Neural crest cell (in vitro differentiated cells): ENCODE measurements around the gene PDSS1. TPM values are rescaled to one million over a fixed set of nuclear protein-coding genes. Genes with fewer than 3 reads are reported as not detected.
"Not testable (repeated sequence)": the region's sequence is repeated elsewhere in the genome, so short reads cannot be mapped to it uniquely, and the experiment has no call there.

Experiments used
- DNase-seq: peaks from one replicate; pipeline ENCODE4 v3.0.0; 2021; ENCODE audit warnings: low read depth, mixed read lengths, low spot score
- H3K27ac Mint-ChIP-seq: one replicate; pipeline ENCODE4 v1.8.0; 2021; ENCODE audit warnings: mild to moderate bottlenecking, mixed read lengths; ENCODE audit not compliant: unreplicated experiment
- H3K27me3 Mint-ChIP-seq: 2 replicates; pipeline ENCODE4 v1.8.0; 2021; ENCODE audit warnings: low read depth, mild to moderate bottlenecking, mixed read lengths
- H3K36me3 Mint-ChIP-seq: 2 replicates; pipeline ENCODE4 v1.8.0; 2021; ENCODE audit warnings: low read depth, mild to moderate bottlenecking, mixed read lengths
- H3K4me1 Mint-ChIP-seq: 2 replicates; pipeline ENCODE4 v1.8.0; 2021; ENCODE audit warnings: mixed read lengths
- H3K4me3 Mint-ChIP-seq: one replicate; pipeline ENCODE4 v1.8.0; 2021; ENCODE audit warnings: mild to moderate bottlenecking, mixed read lengths
- H3K9me3 Mint-ChIP-seq: 2 replicates; pipeline ENCODE4 v1.8.0; 2021; ENCODE audit warnings: mixed read lengths
- CTCF ChIP-seq: fragments of 200-600 bp; sonication (generic); conservative IDR thresholded peaks from 2 replicates; pipeline ENCODE4 v1.5.0; 2021; ENCODE audit warnings: antibody characterized with exemption, mild to moderate bottlenecking
- long read RNA-seq: library from polyadenylated mRNA; unstranded; transcript quantifications from one replicate; pipeline ENCODE4 v2.0.0, GENCODE V29; 2020
- total RNA-seq: library from RNA; stranded (reverse); gene quantifications from 2 replicates; pipeline ENCODE4 v1.2.1, GENCODE V29; 2021

PDSS1 gene, protein sequence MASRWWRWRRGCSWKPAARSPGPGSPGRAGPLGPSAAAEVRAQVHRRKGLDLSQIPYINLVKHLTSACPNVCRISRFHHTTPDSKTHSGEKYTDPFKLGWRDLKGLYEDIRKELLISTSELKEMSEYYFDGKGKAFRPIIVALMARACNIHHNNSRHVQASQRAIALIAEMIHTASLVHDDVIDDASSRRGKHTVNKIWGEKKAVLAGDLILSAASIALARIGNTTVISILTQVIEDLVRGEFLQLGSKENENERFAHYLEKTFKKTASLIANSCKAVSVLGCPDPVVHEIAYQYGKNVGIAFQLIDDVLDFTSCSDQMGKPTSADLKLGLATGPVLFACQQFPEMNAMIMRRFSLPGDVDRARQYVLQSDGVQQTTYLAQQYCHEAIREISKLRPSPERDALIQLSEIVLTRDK
- total RNA-seq, result 15.3 and 16.7 TPM in 2 replicates
- long read RNA-seq, partial matches to known transcripts, result 3 of 5 reads
- long read RNA-seq, other reads (novel, unspliced or antisense), result 0 of 5 reads

GRCh38 chr10:26697163-26697921 is at the start of gene PDSS1:
Gene PDSS1, plus strand, starts transcription at chr10:26697701. Its CDS starts 11 bp downstream, at chr10:26697712.
- H3K9me3 Mint-ChIP-seq, result no peaks in the 10 kb centered on the region
- peaks cover 12% of the 10 kb centered on the region for H3K36me3 Mint-ChIP-seq
- H3K27me3 Mint-ChIP-seq, result peaks cover 21% of the 10 kb centered on the region
- DNase-seq, result peak; percentile 54
- H3K4me1 Mint-ChIP-seq, result peaks cover 26% of the 10 kb centered on the region
- TF ChIP-seq CTCF, result no peak
- peak within 1 kb of the TSS; percentile 99 for H3K4me3 Mint-ChIP-seq
- H3K27ac Mint-ChIP-seq, result peak within 1 kb of the TSS; percentile 88

DNA sequence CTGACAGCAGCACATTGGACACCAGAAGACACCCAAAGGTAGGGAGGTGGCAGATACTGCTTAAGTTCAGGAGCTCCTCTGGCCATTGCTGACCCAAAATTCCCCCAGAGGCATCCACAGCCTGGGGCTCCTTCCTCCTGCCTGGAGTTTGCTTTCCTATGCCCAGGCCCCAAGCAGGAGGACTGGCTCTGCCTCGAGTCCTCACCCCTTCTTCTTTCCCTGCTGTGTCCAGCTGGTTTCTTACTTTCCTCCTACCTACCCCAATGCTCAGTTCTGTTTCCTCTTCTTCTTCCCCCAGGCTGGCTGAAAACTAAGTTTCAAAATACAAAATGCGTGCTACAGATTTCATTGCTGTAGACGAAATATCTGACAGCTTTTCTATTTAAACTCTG is 49.3 kb upstream of the PDSS1 start:
- not testable (repeated sequence) for H3K27me3 Mint-ChIP-seq, H3K9me3 Mint-ChIP-seq, H3K27ac Mint-ChIP-seq, H3K4me3 Mint-ChIP-seq, DNase-seq, H3K4me1 Mint-ChIP-seq, H3K36me3 Mint-ChIP-seq

DNA sequence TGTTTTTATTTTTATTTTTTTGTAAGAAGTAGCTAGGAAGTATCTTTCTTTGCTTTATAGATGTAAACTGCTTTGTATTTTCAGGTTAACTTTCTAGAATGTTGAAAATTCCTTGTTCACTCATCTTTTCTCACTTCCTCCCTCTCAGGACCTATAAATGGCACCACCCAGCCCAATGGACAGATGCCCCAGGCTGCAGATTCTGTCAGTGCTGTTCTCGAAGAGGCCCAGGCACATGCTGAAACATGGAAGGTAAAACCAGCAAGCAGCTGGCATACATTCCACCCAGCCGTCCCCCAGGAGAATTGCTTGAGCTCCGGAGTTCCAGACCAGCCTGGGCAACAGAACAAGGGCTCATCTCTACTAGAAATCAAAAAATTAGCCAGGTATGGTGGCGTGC is 47.1 kb upstream of the PDSS1 start:
- DNase-seq, result no peak
- no peaks in the 10 kb centered on the region for H3K36me3 Mint-ChIP-seq
- H3K4me1 Mint-ChIP-seq, result no peaks in the 10 kb centered on the region
- no peak overlapping the region for H3K4me3 Mint-ChIP-seq
- no peak overlapping the region for H3K27ac Mint-ChIP-seq
- no peak for TF ChIP-seq CTCF
- peaks cover 2% of the 10 kb centered on the region for H3K27me3 Mint-ChIP-seq
- H3K9me3 Mint-ChIP-seq, result no peaks in the 10 kb centered on the region

DNA sequence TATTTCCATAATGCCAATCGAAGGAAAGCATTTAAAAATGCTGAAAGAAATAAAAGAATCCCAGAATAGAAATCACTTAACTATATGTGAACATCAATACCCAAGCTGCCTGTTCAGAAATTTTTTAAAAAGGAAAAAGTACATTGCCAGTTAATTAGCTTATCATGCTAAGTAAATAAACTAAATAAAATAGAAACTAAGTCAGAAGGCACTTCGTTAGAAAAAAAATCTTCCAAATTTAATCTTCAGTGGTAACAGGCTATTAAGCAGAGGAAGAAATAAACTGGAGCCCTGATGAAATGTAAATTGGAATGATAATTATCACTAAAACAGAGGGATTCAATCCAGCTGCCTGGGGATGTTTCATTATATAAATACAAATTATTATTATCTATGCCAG is 46.0 kb upstream of the PDSS1 start:
- not testable (repeated sequence) for H3K27ac Mint-ChIP-seq, H3K36me3 Mint-ChIP-seq, DNase-seq, H3K4me1 Mint-ChIP-seq, H3K4me3 Mint-ChIP-seq, H3K9me3 Mint-ChIP-seq, H3K27me3 Mint-ChIP-seq

GRCh38 chr10:26653004-26653403 is 44.5 kb upstream of the PDSS1 start:
- H3K27me3 Mint-ChIP-seq, result peaks cover 2% of the 10 kb centered on the region
- H3K36me3 Mint-ChIP-seq, result no peaks in the 10 kb centered on the region
- no peak for TF ChIP-seq CTCF
- H3K4me1 Mint-ChIP-seq, result no peaks in the 10 kb centered on the region
- no peaks in the 10 kb centered on the region for H3K9me3 Mint-ChIP-seq
- H3K4me3 Mint-ChIP-seq, result no peak overlapping the region
- H3K27ac Mint-ChIP-seq, result no peak overlapping the region
- DNase-seq, result no peak

GRCh38 chr10:26655746-26656145 is 41.8 kb upstream of the PDSS1 start:
- no peak overlapping the region for H3K27ac Mint-ChIP-seq
- peaks cover 3% of the 10 kb centered on the region for H3K27me3 Mint-ChIP-seq
- no peaks in the 10 kb centered on the region for H3K4me1 Mint-ChIP-seq
- TF ChIP-seq CTCF, result no peak
- no peaks in the 10 kb centered on the region for H3K36me3 Mint-ChIP-seq
- DNase-seq, result no peak
- no peaks in the 10 kb centered on the region for H3K9me3 Mint-ChIP-seq
- H3K4me3 Mint-ChIP-seq, result no peak overlapping the region
